ENCODE measurements around the gene RRM2.
"Not testable (repeated sequence)": the region's sequence is repeated elsewhere in the genome, so short reads cannot be mapped to it uniquely, and the experiment has no call there.

Gene RRM2

GRCh38 chr2:10091182-10091888, 31.2 kb upstream of the RRM2 start:
- no peak for DNase-seq (ENCODE audit: low spot score)

GRCh38 chr2:10091889-10092244, 30.7 kb upstream of the RRM2 start:
- DNase-seq (ENCODE audit: low spot score) = not testable (repeated sequence)

- DNase-seq (ENCODE audit: low spot score) = peak; percentile 79
These were observed 28.2 kb upstream of the RRM2 start for GRCh38 chr2:10094271-10094814.

- no peak for DNase-seq (ENCODE audit: low spot score)
These were observed 27.4 kb upstream of the RRM2 start for GRCh38 chr2:10095175-10095574.

- DNase-seq (ENCODE audit: low spot score) = no peak
These were observed 25.9 kb upstream of the RRM2 start for GRCh38 chr2:10096641-10097040.

- DNase-seq (ENCODE audit: low spot score) = peak; percentile 68
These were observed 25.0 kb upstream of the RRM2 start for GRCh38 chr2:10097352-10098148.

GRCh38 chr2:10101491-10101890, 21.0 kb upstream of the RRM2 start:
- DNase-seq (ENCODE audit: low spot score) = no peak

- no peak for DNase-seq (ENCODE audit: low spot score)
These were observed 19.4 kb upstream of the RRM2 start for GRCh38 chr2:10103179-10103578.

GRCh38 chr2:10104906-10105305, 17.6 kb upstream of the RRM2 start:
- DNase-seq (ENCODE audit: low spot score) = not testable (repeated sequence)

GRCh38 chr2:10109311-10109710, 13.2 kb upstream of the RRM2 start:
- DNase-seq (ENCODE audit: low spot score) = no peak

GRCh38 chr2:10119027-10119325, 3.6 kb upstream of the RRM2 start:
- DNase-seq (ENCODE audit: low spot score) = no peak

GRCh38 chr2:10119601-10120157, 2.9 kb upstream of the RRM2 start:
- DNase-seq (ENCODE audit: low spot score) = no peak

GRCh38 chr2:10120158-10120876, 2.2 kb upstream of the RRM2 start:
- DNase-seq (ENCODE audit: low spot score) = peak; percentile 94

GRCh38 chr2:10120877-10121574, 1.5 kb upstream of the RRM2 start:
- DNase-seq (ENCODE audit: low spot score) = peak; percentile 34

GRCh38 chr2:10123281-10123680, 742 bp downstream of the RRM2 start:
- DNase-seq (ENCODE audit: low spot score) = no peak

- peak; percentile 85 for DNase-seq (ENCODE audit: low spot score)
These were observed 2.1 kb downstream of the RRM2 start for GRCh38 chr2:10124538-10125045.

GRCh38 chr2:10125842-10126631, 3.5 kb downstream of the RRM2 start:
- DNase-seq (ENCODE audit: low spot score) = no peak

GRCh38 chr2:10126632-10127026, 4.1 kb downstream of the RRM2 start:
- DNase-seq (ENCODE audit: low spot score) = no peak

GRCh38 chr2:10128420-10128819, 5.9 kb downstream of the RRM2 start:
- no peak for DNase-seq (ENCODE audit: low spot score)

- no peak for DNase-seq (ENCODE audit: low spot score)
These were observed 7.0 kb downstream of the RRM2 start for GRCh38 chr2:10129490-10129889.

- no peak for DNase-seq (ENCODE audit: low spot score)
These were observed 9.6 kb downstream of the RRM2 start for GRCh38 chr2:10132043-10132575.

All from cerebellar cortex (tissue), 1 donor.